ENCODE results near the gene TNS1.

Gene TNS1

GRCh38 chr2:217848351-217848957, 154.3 kb downstream of the TNS1 start:
- no peak overlapping the region for H3K9ac ChIP-seq (ENCODE audit: low read length)
- no peak overlapping the region for H3K27ac ChIP-seq (ENCODE audit: low read length)
- H3K9me2 ChIP-seq (replicated peaks; ENCODE audit: insufficient read depth, low read length): no peaks in the 10 kb centered on the region
- no peaks in the 10 kb centered on the region for H3K36me3 ChIP-seq (replicated peaks; ENCODE audit: insufficient read depth, low read length)
- no peak for TF ChIP-seq EZH2 (optimal IDR thresholded peaks at IDR 0.05; ENCODE audit: low read depth, low read length)
- no peak overlapping the region for H3K4me2 ChIP-seq (ENCODE audit: low read depth, low read length)
- H4K20me1 ChIP-seq (ENCODE audit: insufficient read depth, low read length): no peaks in the 10 kb centered on the region
- no peaks in the 10 kb centered on the region for H3K79me2 ChIP-seq (ENCODE audit: low read length)
- no peaks in the 10 kb centered on the region for H3F3A ChIP-seq (ENCODE audit: insufficient read depth, low read length)
- DNase-seq: no peak
- H3K9me3 ChIP-seq (replicated peaks; ENCODE audit: insufficient read depth, low read length): no peaks in the 10 kb centered on the region
- no peak overlapping the region for H3K4me3 ChIP-seq (ENCODE audit: low read length)
- no peaks in the 10 kb centered on the region for H3K27me3 ChIP-seq (replicated peaks; ENCODE audit: insufficient read depth, low read length)
- no peaks in the 10 kb centered on the region for H3K4me1 ChIP-seq (ENCODE audit: low read length)
- H2AFZ ChIP-seq (ENCODE audit: low read length): no peak overlapping the region

- H3K9me2 ChIP-seq (replicated peaks; ENCODE audit: insufficient read depth, low read length): no peaks in the 10 kb centered on the region
- no peak overlapping the region for H2AFZ ChIP-seq (ENCODE audit: low read length)
- no peak for DNase-seq
- TF ChIP-seq EZH2phosphoT487 (IDR thresholded peaks at IDR 0.05; ENCODE audit: low read length): no peak
- no peak for TF ChIP-seq EZH2 (optimal IDR thresholded peaks at IDR 0.05; ENCODE audit: low read depth, low read length)
- TF ChIP-seq CTCF (IDR thresholded peaks at IDR 0.05; ENCODE audit: low read length): no peak
- H3K36me3 ChIP-seq (replicated peaks; ENCODE audit: insufficient read depth, low read length): no peaks in the 10 kb centered on the region
- no peaks in the 10 kb centered on the region for H3F3A ChIP-seq (ENCODE audit: insufficient read depth, low read length)
- H3K4me1 ChIP-seq (ENCODE audit: low read length): no peaks in the 10 kb centered on the region
- no peak overlapping the region for H3K27ac ChIP-seq (ENCODE audit: low read length)
- no peaks in the 10 kb centered on the region for H4K20me1 ChIP-seq (ENCODE audit: insufficient read depth, low read length)
- no peaks in the 10 kb centered on the region for H3K27me3 ChIP-seq (replicated peaks; ENCODE audit: insufficient read depth, low read length)
- H3K4me2 ChIP-seq (ENCODE audit: low read depth, low read length): no peak overlapping the region
- no peaks in the 10 kb centered on the region for H3K79me2 ChIP-seq (ENCODE audit: low read length)
- no peak overlapping the region for H3K9ac ChIP-seq (ENCODE audit: low read length)
- no peak overlapping the region for H3K4me3 ChIP-seq (ENCODE audit: low read length)
- H3K9me3 ChIP-seq (replicated peaks; ENCODE audit: insufficient read depth, low read length): no peaks in the 10 kb centered on the region
Observed at GRCh38 chr2:217847552-217848350, 155.0 kb downstream of the TNS1 start.

GRCh38 chr2:217847115-217847514, 155.7 kb downstream of the TNS1 start:
- H3K27me3 ChIP-seq (replicated peaks; ENCODE audit: insufficient read depth, low read length): no peaks in the 10 kb centered on the region
- no peak overlapping the region for H3K27ac ChIP-seq (ENCODE audit: low read length)
- no peak overlapping the region for H3K4me3 ChIP-seq (ENCODE audit: low read length)
- H3K4me2 ChIP-seq (ENCODE audit: low read depth, low read length): no peak overlapping the region
- H3K9me3 ChIP-seq (replicated peaks; ENCODE audit: insufficient read depth, low read length): no peaks in the 10 kb centered on the region
- no peaks in the 10 kb centered on the region for H3K36me3 ChIP-seq (replicated peaks; ENCODE audit: insufficient read depth, low read length)
- H3K9ac ChIP-seq (ENCODE audit: low read length): no peak overlapping the region
- H2AFZ ChIP-seq (ENCODE audit: low read length): no peak overlapping the region
- DNase-seq: no peak
- H3K9me2 ChIP-seq (replicated peaks; ENCODE audit: insufficient read depth, low read length): no peaks in the 10 kb centered on the region
- no peaks in the 10 kb centered on the region for H3F3A ChIP-seq (ENCODE audit: insufficient read depth, low read length)
- H3K79me2 ChIP-seq (ENCODE audit: low read length): no peaks in the 10 kb centered on the region
- no peak for TF ChIP-seq CTCF (IDR thresholded peaks at IDR 0.05; ENCODE audit: low read length)
- TF ChIP-seq EZH2phosphoT487 (IDR thresholded peaks at IDR 0.05; ENCODE audit: low read length): no peak
- no peak for TF ChIP-seq EZH2 (optimal IDR thresholded peaks at IDR 0.05; ENCODE audit: low read depth, low read length)
- no peaks in the 10 kb centered on the region for H3K4me1 ChIP-seq (ENCODE audit: low read length)
- no peaks in the 10 kb centered on the region for H4K20me1 ChIP-seq (ENCODE audit: insufficient read depth, low read length)

GRCh38 chr2:217846321-217846743, 156.5 kb downstream of the TNS1 start:
- Histone ChIP-seq H3K27me3 (replicated peaks; ENCODE audit: insufficient read depth, low read length) (no peaks in the 10 kb centered on the region), H3K4me2 (ENCODE audit: low read depth, low read length) (no peak overlapping the region)
- no peak for DNase-seq

More at GRCh38 chr2:217846321-217846743, 156.5 kb downstream of the TNS1 start:
- Histone ChIP-seq H3K9ac (ENCODE audit: low read length) (no peak overlapping the region), H3K27ac (ENCODE audit: low read length) (no peak overlapping the region), H3K9me2 (replicated peaks; ENCODE audit: insufficient read depth, low read length) (no peaks in the 10 kb centered on the region), H3K4me1 (ENCODE audit: low read length) (no peaks in the 10 kb centered on the region), H2AFZ (ENCODE audit: low read length) (no peak overlapping the region), H3K9me3 (replicated peaks; ENCODE audit: insufficient read depth, low read length) (no peaks in the 10 kb centered on the region), H3K36me3 (replicated peaks; ENCODE audit: insufficient read depth, low read length) (no peaks in the 10 kb centered on the region), H3F3A (ENCODE audit: insufficient read depth, low read length) (no peaks in the 10 kb centered on the region), H3K79me2 (ENCODE audit: low read length) (no peaks in the 10 kb centered on the region), H4K20me1 (ENCODE audit: insufficient read depth, low read length) (no peaks in the 10 kb centered on the region), H3K4me3 (ENCODE audit: low read length) (no peak overlapping the region)
- TF ChIP-seq CTCF (IDR thresholded peaks at IDR 0.05; ENCODE audit: low read length) (no peak), EZH2 (optimal IDR thresholded peaks at IDR 0.05; ENCODE audit: low read depth, low read length) (no peak), EZH2phosphoT487 (IDR thresholded peaks at IDR 0.05; ENCODE audit: low read length) (no peak)

Measured in MM.1S (cell line).